GM12873 (cell line): ENCODE results near the gene DMWD.

ENCODE experiments used
- TF ChIP-seq, protein P1 (sequence below): IDR thresholded peaks from 2 replicates; pipeline ENCODE4 v1.5.1; 2012; ENCODE audit warnings: low read depth, mild to moderate bottlenecking, moderate library complexity, low read length, control low read depth; ENCODE audit not compliant: insufficient read depth; ENCODE audit errors: missing control alignments

DMWD gene

GRCh38 chr19:45766869-45767346 lies 25.7 kb downstream of the DMWD start:
- TF ChIP-seq, protein P1, sequence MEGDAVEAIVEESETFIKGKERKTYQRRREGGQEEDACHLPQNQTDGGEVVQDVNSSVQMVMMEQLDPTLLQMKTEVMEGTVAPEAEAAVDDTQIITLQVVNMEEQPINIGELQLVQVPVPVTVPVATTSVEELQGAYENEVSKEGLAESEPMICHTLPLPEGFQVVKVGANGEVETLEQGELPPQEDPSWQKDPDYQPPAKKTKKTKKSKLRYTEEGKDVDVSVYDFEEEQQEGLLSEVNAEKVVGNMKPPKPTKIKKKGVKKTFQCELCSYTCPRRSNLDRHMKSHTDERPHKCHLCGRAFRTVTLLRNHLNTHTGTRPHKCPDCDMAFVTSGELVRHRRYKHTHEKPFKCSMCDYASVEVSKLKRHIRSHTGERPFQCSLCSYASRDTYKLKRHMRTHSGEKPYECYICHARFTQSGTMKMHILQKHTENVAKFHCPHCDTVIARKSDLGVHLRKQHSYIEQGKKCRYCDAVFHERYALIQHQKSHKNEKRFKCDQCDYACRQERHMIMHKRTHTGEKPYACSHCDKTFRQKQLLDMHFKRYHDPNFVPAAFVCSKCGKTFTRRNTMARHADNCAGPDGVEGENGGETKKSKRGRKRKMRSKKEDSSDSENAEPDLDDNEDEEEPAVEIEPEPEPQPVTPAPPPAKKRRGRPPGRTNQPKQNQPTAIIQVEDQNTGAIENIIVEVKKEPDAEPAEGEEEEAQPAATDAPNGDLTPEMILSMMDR: no peak

DNA sequence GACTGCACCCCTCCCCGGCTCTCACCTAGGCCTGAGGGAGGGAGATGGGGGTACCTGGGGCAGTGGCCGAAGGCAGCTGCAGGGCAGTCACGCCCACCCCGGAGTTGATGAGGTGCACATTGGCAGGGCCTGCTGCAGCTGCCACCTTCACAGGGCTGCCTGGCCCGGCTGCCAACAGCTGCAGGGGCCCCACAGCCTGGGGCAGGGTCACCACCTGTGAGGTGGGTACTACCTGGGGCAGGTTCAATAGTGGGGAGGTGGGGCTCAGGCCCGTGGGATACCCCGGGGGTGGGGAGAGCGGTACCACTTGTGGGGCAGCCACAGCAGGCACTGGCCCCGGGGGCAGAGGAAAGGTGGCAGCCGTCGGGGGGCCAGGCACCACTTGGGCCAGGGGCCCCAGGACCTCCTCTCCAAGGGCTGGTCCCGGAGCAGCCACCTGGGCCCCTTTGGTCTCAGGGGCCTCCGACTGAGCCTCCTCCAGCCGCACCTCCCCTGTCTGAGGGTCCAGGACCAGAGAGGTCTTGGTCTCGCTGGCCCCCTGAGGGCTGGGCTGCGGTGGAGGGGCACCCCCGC lies 26.3 kb downstream of the DMWD start:
- TF ChIP-seq, protein P1: no peak

- TF ChIP-seq, protein P1: no peak
Measured at GRCh38 chr19:45765702-45766295, 26.8 kb downstream of the DMWD start.

GRCh38 chr19:45764945-45765701 lies 27.5 kb downstream of the DMWD start:
- TF ChIP-seq, protein P1: no peak

- TF ChIP-seq, protein P1: no peak
Measured at GRCh38 chr19:45764475-45764874, 28.2 kb downstream of the DMWD start.

GRCh38 chr19:45763691-45764294 lies 28.9 kb downstream of the DMWD start:
- TF ChIP-seq, protein P1: no peak
